Measurements from ENCODE around the gene STXBP2.

DNA sequence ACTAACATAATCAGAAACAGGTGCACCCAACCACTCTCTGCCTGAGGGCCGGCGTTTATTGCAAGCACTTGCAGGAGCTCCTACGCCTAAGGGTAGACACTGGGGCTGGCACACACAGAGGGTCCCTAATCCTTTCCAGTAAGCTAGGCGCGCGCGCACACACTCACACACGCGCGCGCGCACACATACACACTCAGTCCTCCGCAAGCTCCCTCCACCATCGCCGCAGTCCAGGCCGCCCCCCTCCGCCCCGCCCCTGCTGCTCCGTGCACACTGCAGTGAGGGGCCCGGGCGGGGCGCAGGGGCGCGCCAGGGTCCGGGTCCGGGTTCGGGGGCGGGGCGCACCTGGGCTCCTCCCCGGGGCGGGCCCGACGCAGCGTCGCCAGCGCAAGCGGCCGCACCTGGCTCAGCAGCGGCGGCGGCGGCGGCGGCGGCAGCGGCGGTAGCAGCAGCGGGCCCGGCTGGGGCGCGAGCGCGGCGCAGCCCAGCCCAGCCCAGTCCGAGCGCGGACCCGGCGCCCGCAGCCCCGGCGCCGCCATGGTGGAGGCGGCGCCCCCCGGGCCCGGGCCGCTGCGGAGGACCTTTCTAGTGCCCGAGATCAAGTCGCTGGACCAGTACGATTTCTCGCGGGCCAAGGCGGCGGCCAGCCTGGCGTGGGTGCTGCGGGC is 41.3 kb upstream of the STXBP2 start, which contains the start of gene CAMSAP3:
- TF ChIP-seq, protein P1, sequence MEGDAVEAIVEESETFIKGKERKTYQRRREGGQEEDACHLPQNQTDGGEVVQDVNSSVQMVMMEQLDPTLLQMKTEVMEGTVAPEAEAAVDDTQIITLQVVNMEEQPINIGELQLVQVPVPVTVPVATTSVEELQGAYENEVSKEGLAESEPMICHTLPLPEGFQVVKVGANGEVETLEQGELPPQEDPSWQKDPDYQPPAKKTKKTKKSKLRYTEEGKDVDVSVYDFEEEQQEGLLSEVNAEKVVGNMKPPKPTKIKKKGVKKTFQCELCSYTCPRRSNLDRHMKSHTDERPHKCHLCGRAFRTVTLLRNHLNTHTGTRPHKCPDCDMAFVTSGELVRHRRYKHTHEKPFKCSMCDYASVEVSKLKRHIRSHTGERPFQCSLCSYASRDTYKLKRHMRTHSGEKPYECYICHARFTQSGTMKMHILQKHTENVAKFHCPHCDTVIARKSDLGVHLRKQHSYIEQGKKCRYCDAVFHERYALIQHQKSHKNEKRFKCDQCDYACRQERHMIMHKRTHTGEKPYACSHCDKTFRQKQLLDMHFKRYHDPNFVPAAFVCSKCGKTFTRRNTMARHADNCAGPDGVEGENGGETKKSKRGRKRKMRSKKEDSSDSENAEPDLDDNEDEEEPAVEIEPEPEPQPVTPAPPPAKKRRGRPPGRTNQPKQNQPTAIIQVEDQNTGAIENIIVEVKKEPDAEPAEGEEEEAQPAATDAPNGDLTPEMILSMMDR (IDR thresholded peaks at IDR 0.05; ENCODE audit: low read length) = no peak
- no peak for TF ChIP-seq EZH2 (optimal IDR thresholded peaks at IDR 0.05; ENCODE audit: low read depth, low read length)
- no peak for TF ChIP-seq EZH2phosphoT487 (IDR thresholded peaks at IDR 0.05; ENCODE audit: low read length)

Data from MM.1S (cell line).